Measurements from ENCODE around the gene TTLL11.

TTLL11 gene

DNA sequence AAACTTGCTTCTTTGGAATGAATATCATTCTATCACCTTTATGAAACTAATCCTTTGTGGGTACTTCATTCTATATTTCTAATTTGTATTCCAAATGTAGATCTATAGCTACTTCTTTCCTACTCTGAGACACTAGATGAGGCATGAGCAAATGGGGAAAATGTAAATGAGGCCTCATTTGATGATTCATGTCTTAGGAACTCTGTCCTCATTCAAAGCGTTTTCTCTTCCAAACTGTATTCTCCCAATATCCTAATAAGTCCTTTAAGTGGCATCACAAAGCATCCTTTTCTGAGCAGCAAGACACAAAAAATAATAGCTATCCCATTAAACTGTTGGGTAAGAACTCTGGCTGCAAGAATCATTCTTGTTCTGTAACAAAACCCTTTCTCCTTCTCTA is 56.1 kb downstream of the TTLL11 start:
- ChIA-PET CTCF (no interaction called here), POLR2A (no interaction called here)
- Histone ChIP-seq H3K27me3 (replicated peaks in 2 of 5; ENCODE audit: control insufficient read depth in 4 of 5, insufficient read depth in 5 of 5, low read length in 4 of 5) (no peaks in the 10 kb centered on the region), H3K27ac (ENCODE audit: insufficient read depth in 1 of 2, low read depth in 1 of 2, low read length in 2 of 2, poor library complexity in 1 of 2, severe bottlenecking in 2 of 2) (no peak overlapping the region), H3K4me3 (ENCODE audit: control insufficient read depth in 1 of 7, extremely low read depth in 1 of 7, insufficient read depth in 4 of 7, low read depth in 2 of 7, low read length in 6 of 7) (no peak overlapping the region), H3K36me3 (ENCODE audit: control insufficient read depth in 4 of 4, insufficient read depth in 4 of 4, low read length in 3 of 4) (peaks cover 3 to 8% (median 3%) of the 10 kb centered on the region in 4 experiments), H3K4me1 (ENCODE audit: control extremely low read depth in 1 of 4, control insufficient read depth in 4 of 4, insufficient read depth in 4 of 4, low read length in 3 of 4) (peaks cover 0 to 3% (median 0%) of the 10 kb centered on the region in 4 experiments), H3K9me3 (ENCODE audit: control extremely low read depth in 1 of 5, control insufficient read depth in 4 of 5, insufficient read depth in 2 of 5, low read depth in 1 of 5, low read length in 4 of 5) (no peaks in the 10 kb centered on the region)
- no peak for DNase-seq
- WGBS (ENCODE audit: insufficient coverage): no CpG with 5 or more reads among the region's 1 CpG

DNA sequence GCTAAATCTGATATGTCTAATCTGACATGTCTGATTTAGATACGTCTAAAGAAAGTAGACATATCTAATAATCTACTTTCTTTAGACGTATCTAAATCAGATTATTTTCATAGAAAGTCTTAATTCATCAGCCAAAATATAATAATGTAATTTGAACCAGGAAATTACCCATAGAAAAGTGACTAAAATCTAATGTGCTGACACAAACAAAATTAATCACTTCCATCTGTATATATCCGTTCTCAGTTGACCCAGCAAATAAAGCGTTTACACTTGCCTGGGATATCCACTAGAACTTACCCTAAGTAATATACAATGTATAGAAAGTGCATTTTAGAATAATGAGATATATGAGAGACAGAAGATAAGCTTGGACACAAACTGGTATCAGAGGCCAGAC is 56.7 kb downstream of the TTLL11 start:
- DNase-seq: no peak
- H3K27ac ChIP-seq (ENCODE audit: insufficient read depth in 1 of 2, low read depth in 1 of 2, low read length in 2 of 2, poor library complexity in 1 of 2, severe bottlenecking in 2 of 2): no peak overlapping the region
- POLR2A ChIA-PET: no interaction called here
- CTCF ChIA-PET: no interaction called here
- peaks cover 0 to 3% (median 0%) of the 10 kb centered on the region in 4 experiments for H3K4me1 ChIP-seq (ENCODE audit: control extremely low read depth in 1 of 4, control insufficient read depth in 4 of 4, insufficient read depth in 4 of 4, low read length in 3 of 4)
- no peaks in the 10 kb centered on the region for H3K9me3 ChIP-seq (ENCODE audit: control extremely low read depth in 1 of 5, control insufficient read depth in 4 of 5, insufficient read depth in 2 of 5, low read depth in 1 of 5, low read length in 4 of 5)
- peaks cover 3 to 8% (median 4%) of the 10 kb centered on the region in 4 experiments for H3K36me3 ChIP-seq (ENCODE audit: control insufficient read depth in 4 of 4, insufficient read depth in 4 of 4, low read length in 3 of 4)
- H3K27me3 ChIP-seq (replicated peaks in 2 of 5; ENCODE audit: control insufficient read depth in 4 of 5, insufficient read depth in 5 of 5, low read length in 4 of 5): no peaks in the 10 kb centered on the region
- WGBS (ENCODE audit: insufficient coverage): 100% methylated on average over 1 of the region's 4 CpGs
- no peak overlapping the region for H3K4me3 ChIP-seq (ENCODE audit: control insufficient read depth in 1 of 7, extremely low read depth in 1 of 7, insufficient read depth in 4 of 7, low read depth in 2 of 7, low read length in 6 of 7)

DNA sequence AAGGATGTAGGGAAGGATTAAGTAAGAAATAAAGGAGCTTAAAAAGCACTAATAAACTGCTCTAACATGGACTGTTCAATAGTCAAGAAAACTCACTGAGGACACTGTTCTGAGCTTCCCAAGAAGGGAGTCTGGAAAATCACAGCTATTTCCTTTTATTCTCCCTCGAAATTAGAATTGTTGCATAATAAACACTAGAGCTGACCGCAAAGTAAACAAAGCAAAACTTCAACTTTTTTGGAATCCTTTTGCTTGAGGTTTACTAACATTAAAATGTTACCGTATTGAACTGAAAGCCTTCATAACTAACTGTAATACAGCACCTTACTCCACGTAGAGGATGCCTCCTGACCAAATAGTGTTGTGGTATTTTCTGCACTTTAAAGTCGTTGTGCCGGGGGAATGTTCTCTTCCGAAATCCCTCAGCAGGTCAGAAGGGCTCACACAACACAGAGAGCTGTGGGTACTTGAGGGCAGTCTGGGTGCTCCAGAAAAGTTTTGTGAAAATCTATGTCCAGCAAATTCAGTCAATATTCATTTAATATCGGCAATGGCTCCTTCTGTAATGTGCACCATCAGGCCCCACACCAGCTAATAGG is 59.2 kb downstream of the TTLL11 start:
- WGBS (ENCODE audit: insufficient coverage): 94% methylated on average over 5 of the region's 8 CpGs
- Histone ChIP-seq H3K27me3 (replicated peaks in 2 of 5; ENCODE audit: control insufficient read depth in 4 of 5, insufficient read depth in 5 of 5, low read length in 4 of 5) (no peaks in the 10 kb centered on the region), H3K36me3 (ENCODE audit: control insufficient read depth in 4 of 4, insufficient read depth in 4 of 4, low read length in 3 of 4) (peaks cover 0 to 8% (median 4%) of the 10 kb centered on the region in 4 experiments), H3K4me1 (ENCODE audit: control extremely low read depth in 1 of 4, control insufficient read depth in 4 of 4, insufficient read depth in 4 of 4, low read length in 3 of 4) (no peaks in the 10 kb centered on the region), H3K9me3 (ENCODE audit: control extremely low read depth in 1 of 5, control insufficient read depth in 4 of 5, insufficient read depth in 2 of 5, low read depth in 1 of 5, low read length in 4 of 5) (no peaks in the 10 kb centered on the region), H3K27ac (ENCODE audit: insufficient read depth in 1 of 2, low read depth in 1 of 2, low read length in 2 of 2, poor library complexity in 1 of 2, severe bottlenecking in 2 of 2) (no peak overlapping the region), H3K4me3 (ENCODE audit: control insufficient read depth in 1 of 7, extremely low read depth in 1 of 7, insufficient read depth in 4 of 7, low read depth in 2 of 7, low read length in 6 of 7) (no peak overlapping the region)
- ChIA-PET CTCF (no interaction called here), POLR2A (no interaction called here)
- DNase-seq: no peak

GRCh38 chr9:122032346-122032745 is 60.8 kb downstream of the TTLL11 start:
- no peaks in the 10 kb centered on the region for H3K4me1 ChIP-seq (ENCODE audit: control extremely low read depth in 1 of 4, control insufficient read depth in 4 of 4, insufficient read depth in 4 of 4, low read length in 3 of 4)
- no peak overlapping the region for H3K4me3 ChIP-seq (ENCODE audit: control insufficient read depth in 1 of 7, extremely low read depth in 1 of 7, insufficient read depth in 4 of 7, low read depth in 2 of 7, low read length in 6 of 7)
- CTCF ChIA-PET: no interaction called here
- no peaks in the 10 kb centered on the region for H3K27me3 ChIP-seq (replicated peaks in 2 of 5; ENCODE audit: control insufficient read depth in 4 of 5, insufficient read depth in 5 of 5, low read length in 4 of 5)
- peaks cover 0 to 5% (median 3%) of the 10 kb centered on the region in 4 experiments for H3K36me3 ChIP-seq (ENCODE audit: control insufficient read depth in 4 of 4, insufficient read depth in 4 of 4, low read length in 3 of 4)
- POLR2A ChIA-PET: no interaction called here
- DNase-seq: no peak
- no CpG with 5 or more reads among the region's 3 CpGs for WGBS (ENCODE audit: insufficient coverage)
- no peaks in the 10 kb centered on the region for H3K9me3 ChIP-seq (ENCODE audit: control extremely low read depth in 1 of 5, control insufficient read depth in 4 of 5, insufficient read depth in 2 of 5, low read depth in 1 of 5, low read length in 4 of 5)
- no peak overlapping the region for H3K27ac ChIP-seq (ENCODE audit: insufficient read depth in 1 of 2, low read depth in 1 of 2, low read length in 2 of 2, poor library complexity in 1 of 2, severe bottlenecking in 2 of 2)

GRCh38 chr9:122031776-122032175 is 61.3 kb downstream of the TTLL11 start:
- no peak for DNase-seq
- H3K27ac ChIP-seq (ENCODE audit: insufficient read depth in 1 of 2, low read depth in 1 of 2, low read length in 2 of 2, poor library complexity in 1 of 2, severe bottlenecking in 2 of 2): no peak overlapping the region
- peaks cover 0 to 5% (median 2%) of the 10 kb centered on the region in 4 experiments for H3K36me3 ChIP-seq (ENCODE audit: control insufficient read depth in 4 of 4, insufficient read depth in 4 of 4, low read length in 3 of 4)
- whole genome bisulfite sequencing (ENCODE audit: insufficient coverage): 100% methylated on average over 2 of the region's 7 CpGs
- H3K27me3 ChIP-seq (replicated peaks in 2 of 5; ENCODE audit: control insufficient read depth in 4 of 5, insufficient read depth in 5 of 5, low read length in 4 of 5): no peaks in the 10 kb centered on the region
- H3K4me3 ChIP-seq (ENCODE audit: control insufficient read depth in 1 of 7, extremely low read depth in 1 of 7, insufficient read depth in 4 of 7, low read depth in 2 of 7, low read length in 6 of 7): no peak overlapping the region
- H3K9me3 ChIP-seq (ENCODE audit: control extremely low read depth in 1 of 5, control insufficient read depth in 4 of 5, insufficient read depth in 2 of 5, low read depth in 1 of 5, low read length in 4 of 5): no peaks in the 10 kb centered on the region
- POLR2A ChIA-PET: interaction anchor here (0.6 kb wide), 1 partner anchor 18 kb away, joined by 4 read pairs; no protein-coding TSS in a partner anchor
- H3K4me1 ChIP-seq (ENCODE audit: control extremely low read depth in 1 of 4, control insufficient read depth in 4 of 4, insufficient read depth in 4 of 4, low read length in 3 of 4): no peaks in the 10 kb centered on the region
- CTCF ChIA-PET: no interaction called here

DNA sequence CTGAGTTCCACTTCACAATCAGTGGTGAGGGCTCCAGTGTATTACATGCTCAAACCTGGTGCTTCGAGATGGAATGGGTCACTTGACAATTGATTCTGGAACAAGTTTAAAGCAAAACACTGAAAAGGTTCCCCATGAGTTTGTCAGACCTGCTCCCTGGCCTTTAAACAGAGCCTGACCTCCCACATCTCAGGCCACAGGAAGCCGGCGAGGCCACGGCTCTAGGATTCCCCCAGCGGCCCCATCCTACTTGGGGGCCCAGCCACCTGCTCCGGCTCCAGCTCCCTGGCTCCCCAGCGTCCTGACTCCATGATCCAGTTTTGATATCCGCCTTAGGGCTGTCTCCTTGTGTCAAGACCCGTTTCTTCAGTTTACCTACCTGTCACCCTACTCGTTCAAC is 62.0 kb downstream of the TTLL11 start:
- Histone ChIP-seq H3K27me3 (replicated peaks in 2 of 5; ENCODE audit: control insufficient read depth in 4 of 5, insufficient read depth in 5 of 5, low read length in 4 of 5) (no peaks in the 10 kb centered on the region), H3K4me3 (ENCODE audit: control insufficient read depth in 1 of 7, extremely low read depth in 1 of 7, insufficient read depth in 4 of 7, low read depth in 2 of 7, low read length in 6 of 7) (no peak overlapping the region), H3K36me3 (ENCODE audit: control insufficient read depth in 4 of 4, insufficient read depth in 4 of 4, low read length in 3 of 4) (peaks cover 0 to 5% (median 2%) of the 10 kb centered on the region in 4 experiments), H3K9me3 (ENCODE audit: control extremely low read depth in 1 of 5, control insufficient read depth in 4 of 5, insufficient read depth in 2 of 5, low read depth in 1 of 5, low read length in 4 of 5) (no peaks in the 10 kb centered on the region), H3K4me1 (ENCODE audit: control extremely low read depth in 1 of 4, control insufficient read depth in 4 of 4, insufficient read depth in 4 of 4, low read length in 3 of 4) (no peaks in the 10 kb centered on the region), H3K27ac (ENCODE audit: insufficient read depth in 1 of 2, low read depth in 1 of 2, low read length in 2 of 2, poor library complexity in 1 of 2, severe bottlenecking in 2 of 2) (no peak overlapping the region)
- WGBS (ENCODE audit: insufficient coverage): 93% methylated on average over 10 of the region's 10 CpGs
- no peak for DNase-seq
- ChIA-PET POLR2A (interaction anchor here (0.6 kb wide), 1 partner anchor 17 kb away, joined by 4 read pairs; no protein-coding TSS in a partner anchor), CTCF (no interaction called here)

DNA sequence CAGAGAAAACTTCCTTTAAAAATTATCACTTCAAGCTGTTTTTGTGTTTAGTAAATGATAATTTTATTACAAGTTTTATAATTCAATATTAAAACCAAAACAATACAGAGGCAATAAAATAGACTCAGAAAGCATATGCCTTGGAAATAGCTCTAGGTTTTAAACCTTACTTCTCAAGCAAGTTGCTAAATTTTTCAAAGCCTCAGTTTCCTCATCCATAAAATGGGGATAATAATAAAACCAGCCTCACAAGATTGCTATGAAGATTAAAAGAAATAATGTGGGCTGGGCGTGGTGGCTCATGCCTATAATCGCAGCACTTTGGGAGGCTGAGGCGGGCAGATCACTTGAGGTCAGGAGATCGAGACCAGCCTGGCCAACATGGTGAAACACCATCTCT is 62.8 kb downstream of the TTLL11 start:
- ChIA-PET POLR2A (no interaction called here), CTCF (no interaction called here)
- Histone ChIP-seq H3K36me3 (ENCODE audit: control insufficient read depth in 4 of 4, insufficient read depth in 4 of 4, low read length in 3 of 4) (peaks cover 0 to 10% (median 5%) of the 10 kb centered on the region in 4 experiments), H3K4me1 (ENCODE audit: control extremely low read depth in 1 of 4, control insufficient read depth in 4 of 4, insufficient read depth in 4 of 4, low read length in 3 of 4) (no peaks in the 10 kb centered on the region), H3K9me3 (ENCODE audit: control extremely low read depth in 1 of 5, control insufficient read depth in 4 of 5, insufficient read depth in 2 of 5, low read depth in 1 of 5, low read length in 4 of 5) (no peaks in the 10 kb centered on the region), H3K27ac (ENCODE audit: insufficient read depth in 1 of 2, low read depth in 1 of 2, low read length in 2 of 2, poor library complexity in 1 of 2, severe bottlenecking in 2 of 2) (no peak overlapping the region), H3K27me3 (replicated peaks in 2 of 5; ENCODE audit: control insufficient read depth in 4 of 5, insufficient read depth in 5 of 5, low read length in 4 of 5) (no peaks in the 10 kb centered on the region), H3K4me3 (ENCODE audit: control insufficient read depth in 1 of 7, extremely low read depth in 1 of 7, insufficient read depth in 4 of 7, low read depth in 2 of 7, low read length in 6 of 7) (no peak overlapping the region)
- no CpG with 5 or more reads among the region's 4 CpGs for WGBS (ENCODE audit: insufficient coverage)
- no peak for DNase-seq

Measured in common myeloid progenitor, CD34-positive (primary cell).